Measurements from ENCODE around the gene PRKAR2A. TPM values are rescaled to one million over a fixed set of nuclear protein-coding genes. Genes with fewer than 3 reads are reported as not detected.
A peak's percentile ranks its signal among the peaks of the same experiment; 100 is the strongest.
"Not testable (repeated sequence)": the region's sequence is repeated elsewhere in the genome, so short reads cannot be mapped to it uniquely, and the experiment has no call there.

The PRKAR2A gene
- total and polyA plus RNA-seq, 8 donors, result 4.2 to 33.9 (median 22.3) TPM

DNA sequence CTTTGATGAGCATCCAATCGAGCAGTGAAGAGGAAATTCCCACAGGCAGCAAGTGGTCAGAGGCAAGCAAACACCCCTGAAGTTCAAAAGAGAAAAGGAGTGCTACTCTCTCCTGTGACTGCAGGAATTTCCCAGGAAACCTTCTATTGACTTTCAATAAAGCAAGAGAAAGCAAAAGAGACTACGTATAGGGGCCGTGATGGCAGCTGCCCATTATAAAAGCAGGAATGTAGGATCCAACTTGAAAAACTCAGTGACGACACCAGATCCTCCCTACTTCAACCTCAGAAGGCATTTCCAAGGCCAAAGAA, 77.5 kb downstream of the PRKAR2A start:
- 84 to 90% methylated on average over 4 of the region's 4 CpGs for WGBS, 2 donors
- DNase-seq, result no peak
- no peaks in the 10 kb centered on the region for H3K27me3 ChIP-seq
- no peak for ATAC-seq
- intact Hi-C loops (cut with DNase I), result no loop called here
- TF ChIP-seq, protein P1, sequence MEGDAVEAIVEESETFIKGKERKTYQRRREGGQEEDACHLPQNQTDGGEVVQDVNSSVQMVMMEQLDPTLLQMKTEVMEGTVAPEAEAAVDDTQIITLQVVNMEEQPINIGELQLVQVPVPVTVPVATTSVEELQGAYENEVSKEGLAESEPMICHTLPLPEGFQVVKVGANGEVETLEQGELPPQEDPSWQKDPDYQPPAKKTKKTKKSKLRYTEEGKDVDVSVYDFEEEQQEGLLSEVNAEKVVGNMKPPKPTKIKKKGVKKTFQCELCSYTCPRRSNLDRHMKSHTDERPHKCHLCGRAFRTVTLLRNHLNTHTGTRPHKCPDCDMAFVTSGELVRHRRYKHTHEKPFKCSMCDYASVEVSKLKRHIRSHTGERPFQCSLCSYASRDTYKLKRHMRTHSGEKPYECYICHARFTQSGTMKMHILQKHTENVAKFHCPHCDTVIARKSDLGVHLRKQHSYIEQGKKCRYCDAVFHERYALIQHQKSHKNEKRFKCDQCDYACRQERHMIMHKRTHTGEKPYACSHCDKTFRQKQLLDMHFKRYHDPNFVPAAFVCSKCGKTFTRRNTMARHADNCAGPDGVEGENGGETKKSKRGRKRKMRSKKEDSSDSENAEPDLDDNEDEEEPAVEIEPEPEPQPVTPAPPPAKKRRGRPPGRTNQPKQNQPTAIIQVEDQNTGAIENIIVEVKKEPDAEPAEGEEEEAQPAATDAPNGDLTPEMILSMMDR (IDR thresholded peaks at IDR 0.05), result no peak
- no peaks in the 10 kb centered on the region for H3K9me3 ChIP-seq
- H3K36me3 ChIP-seq, result peaks cover 0 to 10% (median 0%) of the 10 kb centered on the region in 3 donors
- H3K4me1 ChIP-seq, result peaks cover 0 to 9% (median 0%) of the 10 kb centered on the region in 3 donors
- no peak for FAIRE-seq
- H3K4me3 ChIP-seq, result no peak overlapping the region
- no peak overlapping the region for H3K27ac ChIP-seq

DNA sequence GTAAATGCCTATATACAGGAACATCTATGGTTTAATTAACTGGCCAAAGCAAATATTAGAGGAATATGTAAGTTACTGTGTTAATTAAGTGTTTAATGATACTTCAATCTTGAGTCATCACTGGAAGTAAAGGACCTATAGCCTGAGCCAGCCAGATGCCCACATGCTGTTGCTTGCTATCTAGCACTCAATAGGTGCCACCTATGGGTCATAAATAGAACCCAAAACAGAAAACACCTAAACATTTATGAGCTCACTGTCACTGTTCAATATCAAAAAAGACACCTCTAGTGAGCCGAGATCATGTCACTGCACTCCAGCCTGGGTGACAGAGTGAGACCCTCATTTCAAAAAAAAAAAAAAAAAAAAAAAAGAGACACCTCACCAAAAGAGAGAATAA, 82.3 kb downstream of the PRKAR2A start:
- TF ChIP-seq, protein P1 (IDR thresholded peaks at IDR 0.05), result no peak
- FAIRE-seq (no peak), ATAC-seq (peak in 3 of 4 donors; percentile 52 to 68 (median 66)), DNase-seq (no peak)
- H3K4me3 ChIP-seq, result no peak overlapping the region
- no peaks in the 10 kb centered on the region for H3K27me3 ChIP-seq
- H3K9me3 ChIP-seq, result no peaks in the 10 kb centered on the region
- no peak overlapping the region for H3K27ac ChIP-seq
- no peaks in the 10 kb centered on the region for H3K4me1 ChIP-seq
- H3K36me3 ChIP-seq, result peaks cover 0 to 12% (median 0%) of the 10 kb centered on the region in 3 donors
- intact Hi-C loops (cut with DNase I), result no loop called here
- 74 to 78% methylated on average over 1 of the region's 1 CpG for WGBS, 2 donors

DNA sequence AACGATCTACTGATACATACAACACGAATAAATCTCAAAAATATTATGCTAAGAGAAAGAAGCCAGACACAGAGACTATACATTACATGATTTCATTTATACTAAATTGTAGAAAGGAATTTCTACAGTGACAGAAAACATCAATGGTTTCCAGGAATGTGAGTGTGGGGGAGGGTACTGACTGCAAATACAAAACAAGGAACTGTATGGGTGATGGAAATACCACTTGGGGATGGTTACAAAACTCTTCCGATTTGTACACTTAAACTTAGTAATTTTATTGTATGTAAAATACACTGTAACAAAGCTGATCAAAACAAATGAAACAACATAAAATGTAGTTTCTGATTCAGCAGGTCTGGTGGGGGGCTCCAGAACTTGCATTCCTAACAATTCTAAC, 84.9 kb downstream of the PRKAR2A start:
- Histone ChIP-seq H3K27ac (no peak overlapping the region), H3K27me3 (no peaks in the 10 kb centered on the region), H3K9me3 (no peaks in the 10 kb centered on the region), H3K36me3 (peaks cover 0 to 12% (median 0%) of the 10 kb centered on the region in 3 donors), H3K4me1 (no peaks in the 10 kb centered on the region), H3K4me3 (no peak overlapping the region)
- DNase-seq (no peak), ATAC-seq (no peak), FAIRE-seq (no peak)
- intact Hi-C loops (cut with DNase I), result no loop called here
- TF ChIP-seq, protein P1 (IDR thresholded peaks at IDR 0.05), result no peak
- 83 to 90% methylated on average over 3 of the region's 3 CpGs for WGBS, 2 donors

DNA sequence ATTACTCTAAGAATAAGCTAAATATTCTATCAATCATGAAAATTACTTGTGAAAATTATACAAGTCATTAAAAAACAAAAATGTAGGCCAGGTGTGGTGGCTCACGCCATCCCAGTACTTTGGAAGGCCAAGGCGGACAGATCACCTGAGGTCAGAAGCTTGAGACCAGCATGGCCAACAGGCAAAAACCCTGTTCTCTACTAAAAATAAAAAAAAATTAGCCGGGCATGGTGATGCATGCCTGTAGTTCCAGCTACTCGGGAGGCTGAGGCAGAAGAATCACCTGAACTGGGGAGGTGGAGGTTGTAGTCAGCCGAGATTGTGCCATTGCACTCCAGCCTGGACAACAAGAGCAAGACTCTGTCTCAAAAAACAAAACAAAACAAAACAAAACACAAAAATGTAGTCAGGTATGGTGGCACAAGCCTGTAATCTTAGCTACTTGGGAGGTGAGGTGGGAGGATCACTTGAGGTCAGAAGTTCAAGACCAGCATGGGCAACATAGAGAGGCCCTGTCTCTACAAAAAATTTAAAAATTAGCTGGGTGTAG, 87.6 kb downstream of the PRKAR2A start:
- ATAC-seq; H3K9me3 ChIP-seq; H3K27me3 ChIP-seq; intact Hi-C loops (cut with DNase I); DNase-seq; FAIRE-seq; H3K27ac ChIP-seq; H3K4me3 ChIP-seq; H3K4me1 ChIP-seq: not testable (repeated sequence)
- H3K36me3 ChIP-seq, result peaks cover 0 to 12% (median 0%) of the 10 kb centered on the region in 3 donors
- WGBS, 2 donors, result 86 to 96% methylated on average over 5 of the region's 5 CpGs

DNA sequence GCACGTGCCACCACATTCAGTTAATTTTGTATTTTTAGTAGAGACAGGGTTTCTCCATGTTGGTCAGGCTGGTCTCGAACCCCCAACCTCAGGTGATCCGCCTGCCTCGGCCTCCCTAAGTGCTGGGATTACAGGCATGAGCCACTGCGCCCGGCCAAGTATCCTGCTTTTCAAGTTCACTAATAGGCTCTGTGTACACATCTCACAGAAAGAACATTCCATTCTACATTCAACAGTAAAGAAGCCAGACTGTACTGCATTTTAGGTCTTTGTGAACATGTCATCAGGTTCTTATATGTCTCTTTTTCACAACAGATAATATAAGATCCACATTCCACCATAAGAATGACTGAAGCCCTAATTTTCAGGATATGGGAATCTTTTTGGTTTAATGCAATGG, 88.1 kb downstream of the PRKAR2A start:
- H3K4me3 ChIP-seq; DNase-seq; H3K36me3 ChIP-seq; H3K9me3 ChIP-seq; H3K4me1 ChIP-seq; FAIRE-seq; H3K27ac ChIP-seq; intact Hi-C loops (cut with DNase I); H3K27me3 ChIP-seq; ATAC-seq: not testable (repeated sequence)
- WGBS, 2 donors, result 89 to 91% methylated on average over 6 of the region's 6 CpGs

DNA sequence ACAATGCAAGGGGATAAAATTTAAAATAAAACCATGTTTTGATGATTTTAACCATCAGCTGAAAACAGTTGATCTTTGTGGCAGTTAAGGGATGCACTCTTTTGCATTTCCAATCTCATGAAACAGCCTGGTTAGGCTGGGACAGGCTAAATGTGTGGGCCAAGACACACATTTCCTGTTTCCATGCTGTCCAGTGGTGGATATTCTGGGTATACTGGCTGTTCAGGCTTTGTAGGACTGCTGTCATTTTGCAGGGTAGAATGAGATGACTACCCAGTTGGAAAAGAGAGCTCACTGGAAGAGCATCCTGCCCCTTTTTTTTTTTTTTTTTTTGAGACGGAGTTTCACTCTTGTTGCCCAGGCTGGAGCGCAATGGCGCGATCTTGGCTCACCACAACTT, 88.6 kb downstream of the PRKAR2A start:
- FAIRE-seq (no peak), ATAC-seq (no peak), DNase-seq (no peak)
- Histone ChIP-seq H3K36me3 (peaks cover 0 to 6% (median 0%) of the 10 kb centered on the region in 3 donors), H3K27ac (no peak overlapping the region), H3K27me3 (no peaks in the 10 kb centered on the region), H3K4me1 (no peaks in the 10 kb centered on the region), H3K9me3 (no peaks in the 10 kb centered on the region), H3K4me3 (no peak overlapping the region)
- WGBS, 2 donors, result 83 to 95% methylated on average over 4 of the region's 4 CpGs
- TF ChIP-seq, protein P1 (IDR thresholded peaks at IDR 0.05), result no peak
- intact Hi-C loops (cut with DNase I), result no loop called here

Data from pancreas (tissue), 10 donors.